ENCODE results near the gene DYSF.

DNA sequence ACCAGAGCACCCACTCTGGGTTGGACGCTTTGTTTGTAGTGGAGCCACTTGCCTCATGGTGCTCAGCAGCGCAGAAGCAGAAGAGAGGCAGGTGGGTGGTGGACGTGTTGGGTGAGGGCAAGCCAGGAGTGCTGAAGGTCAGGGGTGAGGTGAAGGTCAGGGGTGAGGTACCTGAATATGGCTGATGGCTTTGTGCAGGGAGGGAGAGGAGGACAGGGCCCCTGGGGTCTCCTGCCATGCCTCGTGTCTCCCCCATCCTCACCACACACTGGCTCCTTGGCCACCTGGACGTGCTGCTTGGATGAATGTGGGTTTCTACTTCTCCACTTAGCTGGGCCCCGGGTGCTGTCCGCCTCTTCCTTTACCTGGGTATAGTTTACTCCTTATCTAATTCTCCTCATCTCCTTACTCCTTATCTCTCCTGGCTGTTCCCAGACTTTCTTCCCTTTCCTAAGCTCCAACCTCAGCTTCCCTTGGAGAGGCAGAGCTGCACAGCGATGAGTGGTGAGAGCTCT, 68.1 kb downstream of the DYSF start:
- TF ChIP-seq EP300 (IDR thresholded peaks at IDR 0.05; ENCODE audit: borderline replicate concordance) (no peak), FOXM1 (IDR thresholded peaks at IDR 0.05; ENCODE audit: borderline replicate concordance, low read depth) (no peak), YY1 (IDR thresholded peaks at IDR 0.05; ENCODE audit: low read depth) (no peak), CREB1 (IDR thresholded peaks at IDR 0.05; ENCODE audit: low read depth) (no peak), RAD21 (IDR thresholded peaks at IDR 0.05; ENCODE audit: low read depth) (no peak), REST (IDR thresholded peaks at IDR 0.05; ENCODE audit: low read depth) (no peak), CEBPB (IDR thresholded peaks at IDR 0.05) (no peak)
- TF ChIP-seq, protein P1, sequence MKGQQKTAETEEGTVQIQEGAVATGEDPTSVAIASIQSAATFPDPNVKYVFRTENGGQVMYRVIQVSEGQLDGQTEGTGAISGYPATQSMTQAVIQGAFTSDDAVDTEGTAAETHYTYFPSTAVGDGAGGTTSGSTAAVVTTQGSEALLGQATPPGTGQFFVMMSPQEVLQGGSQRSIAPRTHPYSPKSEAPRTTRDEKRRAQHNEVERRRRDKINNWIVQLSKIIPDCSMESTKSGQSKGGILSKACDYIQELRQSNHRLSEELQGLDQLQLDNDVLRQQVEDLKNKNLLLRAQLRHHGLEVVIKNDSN (IDR thresholded peaks at IDR 0.05): no peak
